Epithelial cell of esophagus (primary cell): ENCODE data around the gene QTRT2.

Experiments used
- DNase-seq: peaks from one replicate; pipeline ENCODE4 v3.0.0; 2010; ENCODE audit warnings: low read depth
- H3K4me3 ChIP-seq: 2 replicates; pipeline ENCODE4 v1.5.1; 2011; ENCODE audit warnings: mild to moderate bottlenecking, low read length, control low read depth
- CTCF ChIP-seq: IDR thresholded peaks from 2 replicates; pipeline ENCODE4 v1.5.1; 2011; ENCODE audit warnings: low read depth, mild to moderate bottlenecking, low read length, control low read depth, inconsistent platforms; ENCODE audit not compliant: insufficient read depth; ENCODE audit errors: missing control alignments

Gene QTRT2

GRCh38 chr3:114076711-114077110 is 20.2 kb downstream of the QTRT2 start:
- H3K4me3 ChIP-seq: no peak overlapping the region
- no peak for TF ChIP-seq CTCF
- DNase-seq: no peak

- no peak for DNase-seq
- TF ChIP-seq CTCF: no peak
- H3K4me3 ChIP-seq: no peak overlapping the region
Measured at GRCh38 chr3:114078126-114078525, 21.6 kb downstream of the QTRT2 start.

GRCh38 chr3:114079761-114080160 is 23.2 kb downstream of the QTRT2 start:
- no peak for TF ChIP-seq CTCF
- DNase-seq: no peak
- H3K4me3 ChIP-seq: no peak overlapping the region

GRCh38 chr3:114080201-114080600 is 23.7 kb downstream of the QTRT2 start:
- no peak for DNase-seq
- H3K4me3 ChIP-seq: no peak overlapping the region
- TF ChIP-seq CTCF: no peak

DNA sequence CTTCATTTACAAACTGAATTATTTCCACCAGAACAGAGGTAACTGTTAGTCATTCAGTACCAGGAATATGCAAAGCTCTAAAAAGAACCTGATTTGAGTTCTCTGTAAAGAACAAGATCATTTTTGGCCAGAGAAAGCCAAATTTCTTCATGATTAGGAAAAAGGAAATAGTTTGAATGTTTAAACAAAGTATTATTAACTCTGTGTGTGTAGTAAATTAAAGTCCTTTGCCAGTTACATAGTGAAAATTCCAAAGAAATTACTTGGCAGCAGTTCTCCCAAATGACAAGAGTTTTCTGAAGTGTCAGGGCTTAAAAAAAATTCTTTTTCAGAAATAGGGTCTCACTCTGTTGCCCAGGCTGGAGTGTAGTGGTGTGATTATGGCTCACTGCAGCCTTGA is 24.5 kb downstream of the QTRT2 start:
- no peak for TF ChIP-seq CTCF
- H3K4me3 ChIP-seq: no peak overlapping the region
- no peak for DNase-seq

- TF ChIP-seq CTCF: no peak
- DNase-seq: no peak
- no peak overlapping the region for H3K4me3 ChIP-seq
Measured at GRCh38 chr3:114083112-114083511, 26.6 kb downstream of the QTRT2 start.

- H3K4me3 ChIP-seq: no peak overlapping the region
- DNase-seq: no peak
- TF ChIP-seq CTCF: no peak
Measured at GRCh38 chr3:114086356-114086755, 29.8 kb downstream of the QTRT2 start.
